GM23248 (cell line): ENCODE results near the gene DRD4.

Source experiments
- EZH2 ChIP-seq: fragments of 200-600 bp; sonication (generic); IDR thresholded peaks from 2 replicates; pipeline ENCODE4 v1.6.1; 2018; ENCODE audit warnings: antibody characterized with exemption, mild to moderate bottlenecking; ENCODE audit not compliant: insufficient read depth, poor library complexity, severe bottlenecking
- EZH2phosphoT487 ChIP-seq: fragments of 200-600 bp; sonication (generic); IDR thresholded peaks from 2 replicates; pipeline ENCODE4 v1.6.1; 2018; ENCODE audit warnings: antibody characterized with exemption, moderate library complexity, mild to moderate bottlenecking, low read depth; ENCODE audit not compliant: insufficient read depth

DNA sequence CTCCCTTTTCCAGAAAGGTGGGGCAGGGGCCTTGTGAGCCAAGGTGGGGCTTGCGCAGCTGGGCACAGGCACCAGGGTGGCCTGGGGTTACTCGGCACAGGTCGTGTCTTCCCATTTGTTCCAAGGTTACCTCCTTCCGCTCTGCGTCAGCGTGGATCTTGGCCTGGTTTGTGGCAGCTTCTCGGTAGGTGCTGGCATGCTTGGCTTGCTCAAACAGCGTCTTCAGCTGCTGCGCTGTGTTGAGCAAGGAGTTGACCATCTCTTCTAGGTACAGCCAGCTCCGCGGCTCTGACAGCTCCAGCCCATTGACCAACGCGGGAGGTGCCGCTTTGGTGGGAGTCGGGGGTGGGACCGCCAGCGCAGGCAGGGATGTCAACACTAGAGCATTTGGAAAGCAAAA lies 37.3 kb downstream of the DRD4 start:
- TF ChIP-seq EZH2 (no peak), EZH2phosphoT487 (no peak)
